HG03066 (cell line): Measurements from ENCODE around the gene ANKRD44.

ENCODE experiments used
- ATAC-seq: cut with Tn5 transposase; IDR thresholded peaks from one replicate; pipeline ENCODE4 v1.9.1; 2021; ENCODE audit warnings: low read depth; ENCODE audit not compliant: unreplicated experiment

Gene ANKRD44

GRCh38 chr2:197090742-197091367 is 219.7 kb downstream of the ANKRD44 start:
- ATAC-seq, result no peak

GRCh38 chr2:197089655-197090054 is 220.9 kb downstream of the ANKRD44 start:
- no peak for ATAC-seq

- ATAC-seq, result no peak
Measured at GRCh38 chr2:197088694-197089093, 221.9 kb downstream of the ANKRD44 start.

GRCh38 chr2:197086500-197086899 is 224.1 kb downstream of the ANKRD44 start:
- no peak for ATAC-seq

GRCh38 chr2:197085665-197086064 is 224.9 kb downstream of the ANKRD44 start:
- ATAC-seq, result no peak

- no peak for ATAC-seq
Measured at GRCh38 chr2:197081294-197081693, 229.3 kb downstream of the ANKRD44 start.

- ATAC-seq, result no peak
Measured at GRCh38 chr2:197080578-197081216, 229.9 kb downstream of the ANKRD44 start.

GRCh38 chr2:197079832-197080555 is 230.6 kb downstream of the ANKRD44 start:
- ATAC-seq, result no peak

- ATAC-seq, result no peak
Measured at GRCh38 chr2:197079414-197079813, 231.2 kb downstream of the ANKRD44 start.

- no peak for ATAC-seq
Measured at GRCh38 chr2:197078535-197078934, 232.0 kb downstream of the ANKRD44 start.

GRCh38 chr2:197077336-197077735 is 233.2 kb downstream of the ANKRD44 start:
- ATAC-seq, result no peak

GRCh38 chr2:197076652-197077051 is 233.9 kb downstream of the ANKRD44 start:
- no peak for ATAC-seq

GRCh38 chr2:197075754-197076337 is 234.7 kb downstream of the ANKRD44 start:
- ATAC-seq, result no peak

GRCh38 chr2:197075281-197075680 is 235.3 kb downstream of the ANKRD44 start:
- ATAC-seq, result no peak

- no peak for ATAC-seq
Measured at GRCh38 chr2:197073701-197074433, 236.7 kb downstream of the ANKRD44 start.

- no peak for ATAC-seq
Measured at GRCh38 chr2:197073270-197073669, 237.3 kb downstream of the ANKRD44 start.

GRCh38 chr2:197072533-197072932 is 238.0 kb downstream of the ANKRD44 start:
- ATAC-seq, result no peak

GRCh38 chr2:197071790-197072436 is 238.7 kb downstream of the ANKRD44 start:
- no peak for ATAC-seq

- ATAC-seq, result no peak
Measured at GRCh38 chr2:197071213-197071612, 239.4 kb downstream of the ANKRD44 start.

GRCh38 chr2:197069958-197070357 is 240.6 kb downstream of the ANKRD44 start:
- ATAC-seq, result no peak
